ENCODE results near the gene COPB2.

COPB2 gene

GRCh38 chr3:139327861-139328260 is 61.6 kb downstream of the COPB2 start:
- TF ChIP-seq, protein P1, sequence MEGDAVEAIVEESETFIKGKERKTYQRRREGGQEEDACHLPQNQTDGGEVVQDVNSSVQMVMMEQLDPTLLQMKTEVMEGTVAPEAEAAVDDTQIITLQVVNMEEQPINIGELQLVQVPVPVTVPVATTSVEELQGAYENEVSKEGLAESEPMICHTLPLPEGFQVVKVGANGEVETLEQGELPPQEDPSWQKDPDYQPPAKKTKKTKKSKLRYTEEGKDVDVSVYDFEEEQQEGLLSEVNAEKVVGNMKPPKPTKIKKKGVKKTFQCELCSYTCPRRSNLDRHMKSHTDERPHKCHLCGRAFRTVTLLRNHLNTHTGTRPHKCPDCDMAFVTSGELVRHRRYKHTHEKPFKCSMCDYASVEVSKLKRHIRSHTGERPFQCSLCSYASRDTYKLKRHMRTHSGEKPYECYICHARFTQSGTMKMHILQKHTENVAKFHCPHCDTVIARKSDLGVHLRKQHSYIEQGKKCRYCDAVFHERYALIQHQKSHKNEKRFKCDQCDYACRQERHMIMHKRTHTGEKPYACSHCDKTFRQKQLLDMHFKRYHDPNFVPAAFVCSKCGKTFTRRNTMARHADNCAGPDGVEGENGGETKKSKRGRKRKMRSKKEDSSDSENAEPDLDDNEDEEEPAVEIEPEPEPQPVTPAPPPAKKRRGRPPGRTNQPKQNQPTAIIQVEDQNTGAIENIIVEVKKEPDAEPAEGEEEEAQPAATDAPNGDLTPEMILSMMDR (IDR thresholded peaks at IDR 0.05; ENCODE audit: borderline replicate concordance, insufficient read depth, low read depth, low read length): no peak
- no peak overlapping the region for H3K4me3 ChIP-seq (ENCODE audit: low read depth, low read length)

GRCh38 chr3:139327231-139327630 is 62.2 kb downstream of the COPB2 start:
- no peak overlapping the region for H3K4me3 ChIP-seq (ENCODE audit: low read depth, low read length)
- TF ChIP-seq, protein P1 (IDR thresholded peaks at IDR 0.05; ENCODE audit: borderline replicate concordance, insufficient read depth, low read depth, low read length): no peak

DNA sequence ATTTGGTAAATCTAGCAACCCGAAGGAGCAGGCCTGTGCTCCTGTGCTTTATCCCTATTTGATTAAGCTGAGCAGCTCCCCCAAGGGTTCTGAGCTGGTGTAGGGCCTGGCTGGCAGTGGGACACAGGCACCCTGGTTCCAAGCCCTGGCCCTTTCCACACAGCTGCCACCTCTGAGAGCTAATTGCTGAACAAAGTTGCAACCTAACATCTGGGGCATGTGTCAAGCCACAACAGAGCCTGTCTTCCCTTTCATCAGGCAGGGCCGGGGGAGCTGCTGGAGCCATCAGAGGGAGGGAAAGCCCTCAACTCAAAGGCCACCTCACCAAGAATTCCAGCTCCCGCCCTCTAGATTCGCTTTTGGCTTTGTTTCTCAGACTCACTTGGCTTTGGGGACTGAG is 62.7 kb downstream of the COPB2 start:
- H3K4me3 ChIP-seq (ENCODE audit: low read depth, low read length): no peak overlapping the region
- TF ChIP-seq, protein P1 (IDR thresholded peaks at IDR 0.05; ENCODE audit: borderline replicate concordance, insufficient read depth, low read depth, low read length): no peak

DNA sequence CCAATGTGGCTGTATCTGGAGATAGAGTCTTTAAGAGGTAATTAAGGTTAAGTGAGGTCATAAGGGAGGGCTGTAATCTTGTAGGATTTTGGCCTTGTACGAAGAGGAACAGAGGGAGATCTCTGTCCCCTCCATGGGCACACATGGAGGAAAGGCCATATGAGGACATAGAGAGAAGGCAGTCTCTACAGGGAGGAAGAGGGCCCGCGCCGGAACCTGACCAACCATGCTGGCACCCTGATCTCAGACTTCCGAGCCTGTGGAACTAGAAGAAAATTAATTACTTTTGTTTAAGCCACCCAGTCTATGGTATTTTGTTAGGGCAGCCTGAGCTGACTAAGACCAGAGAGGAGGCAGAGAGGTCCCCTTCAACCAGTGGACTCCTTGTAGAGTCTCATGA is 63.3 kb downstream of the COPB2 start:
- H3K4me3 ChIP-seq (ENCODE audit: low read depth, low read length): no peak overlapping the region
- TF ChIP-seq, protein P1 (IDR thresholded peaks at IDR 0.05; ENCODE audit: borderline replicate concordance, insufficient read depth, low read depth, low read length): no peak

DNA sequence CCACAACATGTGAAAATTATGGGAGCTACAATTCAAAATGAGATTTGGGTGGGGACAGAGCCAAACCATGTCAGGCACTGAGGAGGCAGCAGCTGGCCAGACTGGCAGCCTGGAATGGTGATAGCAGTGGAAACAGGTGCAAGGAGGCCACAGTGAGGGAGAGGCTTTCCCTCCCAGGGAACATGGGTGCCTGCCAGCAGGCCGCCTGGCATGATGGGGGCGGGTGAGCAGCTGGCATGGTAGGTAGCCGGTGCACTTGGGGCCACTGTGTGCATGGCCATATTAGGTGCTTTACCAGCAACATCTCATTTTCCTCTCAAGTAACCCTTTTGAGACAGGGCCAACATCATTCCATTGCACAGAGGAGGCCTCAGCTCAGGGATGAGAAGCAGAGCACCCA is 63.9 kb downstream of the COPB2 start:
- H3K4me3 ChIP-seq (ENCODE audit: low read depth, low read length): no peak overlapping the region
- TF ChIP-seq, protein P1 (IDR thresholded peaks at IDR 0.05; ENCODE audit: borderline replicate concordance, insufficient read depth, low read depth, low read length): no peak

GRCh38 chr3:139324456-139324855 is 65.0 kb downstream of the COPB2 start:
- TF ChIP-seq, protein P1 (IDR thresholded peaks at IDR 0.05; ENCODE audit: borderline replicate concordance, insufficient read depth, low read depth, low read length): no peak
- H3K4me3 ChIP-seq (ENCODE audit: low read depth, low read length): no peak overlapping the region

DNA sequence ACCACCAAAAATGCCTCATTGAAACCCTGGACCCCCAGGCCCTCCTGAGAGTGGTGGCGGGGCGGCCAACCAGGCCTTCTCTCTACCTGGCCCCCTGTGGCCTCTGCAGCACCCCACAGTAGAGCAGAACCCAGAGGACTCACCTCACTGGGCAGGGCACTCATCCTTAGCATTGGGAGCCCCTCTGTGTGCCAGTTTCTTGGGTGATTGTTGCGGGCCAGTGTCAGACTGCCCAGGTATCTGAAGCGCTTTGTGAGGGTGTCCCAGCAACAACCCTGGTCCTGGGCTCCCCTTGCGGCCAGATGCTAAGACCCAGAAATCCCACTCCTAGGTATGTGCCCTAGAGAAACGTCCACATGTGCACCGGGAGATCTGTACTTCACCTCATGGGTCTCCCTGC is 66.3 kb downstream of the COPB2 start:
- no peak overlapping the region for H3K4me3 ChIP-seq (ENCODE audit: low read depth, low read length)
- TF ChIP-seq, protein P1 (IDR thresholded peaks at IDR 0.05; ENCODE audit: borderline replicate concordance, insufficient read depth, low read depth, low read length): no peak

Measured in GM12875 (cell line).